Measurements from ENCODE around the gene C4B.

GRCh38 chr6:32073613-32074012 lies 59.0 kb downstream of the C4B start:
- TF ChIP-seq POLR2AphosphoS5 (IDR thresholded peaks at IDR 0.05; ENCODE audit: insufficient read depth in 1 of 2, low read depth in 1 of 2) (no peak), CTCF (IDR thresholded peaks at IDR 0.05) (no peak)

All from vagina (tissue), 2 donors.